GM21360 (cell line): ENCODE measurements around the gene TRPV2.

ENCODE experiments used
- ATAC-seq: cut with Tn5 transposase; IDR thresholded peaks from one replicate; pipeline ENCODE4 v1.9.1; 2021; ENCODE audit warnings: mild to moderate bottlenecking, moderate library complexity; ENCODE audit not compliant: unreplicated experiment

TRPV2 gene

GRCh38 chr17:16473044-16474011, 58.0 kb downstream of the TRPV2 start:
- ATAC-seq: no peak

- ATAC-seq: no peak
Observed at GRCh38 chr17:16474012-16474725, 58.8 kb downstream of the TRPV2 start.

GRCh38 chr17:16475179-16475704, 59.9 kb downstream of the TRPV2 start:
- no peak for ATAC-seq

GRCh38 chr17:16477255-16477654, 61.9 kb downstream of the TRPV2 start:
- no peak for ATAC-seq

GRCh38 chr17:16477666-16478065, 62.3 kb downstream of the TRPV2 start:
- no peak for ATAC-seq

- no peak for ATAC-seq
Observed at GRCh38 chr17:16478649-16479048, 63.3 kb downstream of the TRPV2 start.

GRCh38 chr17:16479264-16479663, 63.9 kb downstream of the TRPV2 start:
- ATAC-seq: no peak

- ATAC-seq: no peak
Observed at GRCh38 chr17:16480995-16481394, 65.6 kb downstream of the TRPV2 start.

GRCh38 chr17:16482253-16482652, 66.9 kb downstream of the TRPV2 start:
- no peak for ATAC-seq

GRCh38 chr17:16483021-16483645, 67.8 kb downstream of the TRPV2 start:
- no peak for ATAC-seq

GRCh38 chr17:16484445-16485175, 69.2 kb downstream of the TRPV2 start:
- no peak for ATAC-seq
